CD14-positive monocyte (primary cell): ENCODE measurements around the gene GALNT14. TPM values are rescaled to one million over a fixed set of nuclear protein-coding genes. Genes with fewer than 3 reads are reported as not detected.

Source experiments
- DNase-seq, 3 donors: peaks; one replicate each; pipeline ENCODE4 v3.0.0-alpha.2; 2011 to 2022
- H2AFZ ChIP-seq: 2 replicates; pipeline ENCODE4 v1.6.0; 2012; ENCODE audit warnings: mild to moderate bottlenecking, low read depth, low read length, inconsistent platforms; ENCODE audit not compliant: insufficient read depth, poor library complexity, severe bottlenecking
- H3K27ac ChIP-seq, 2 donors: 1 replicate in 1 of 2; 2 replicates in 1 of 2; pipeline ENCODE4 v1.5.1; 2012 to 2013; ENCODE audit warnings: low read length in 2 of 2, control low read depth in 1 of 2, inconsistent platforms in 1 of 2, low read depth in 1 of 2, mild to moderate bottlenecking in 1 of 2
- H3K27me3 ChIP-seq, 2 donors: one replicate each; pipeline versions ENCODE4 v1.6.0 to v1.6.1; 2011 to 2013; ENCODE audit warnings: low read length in 2 of 2; ENCODE audit not compliant: control insufficient read depth in 2 of 2, insufficient read depth in 2 of 2
- H3K36me3 ChIP-seq, 2 donors: replicated peaks in 1 of 2; 1 replicate in 1 of 2; 2 replicates in 1 of 2; pipeline versions ENCODE4 v1.5.1 to v1.6.1; 2012 to 2013; ENCODE audit warnings: low read length in 2 of 2, control low read depth in 1 of 2, inconsistent platforms in 1 of 2, mild to moderate bottlenecking in 1 of 2; ENCODE audit not compliant: insufficient read depth in 2 of 2, control insufficient read depth in 1 of 2
- H3K4me1 ChIP-seq, 2 donors: 1 replicate in 1 of 2; 2 replicates in 1 of 2; pipeline versions ENCODE4 v1.5.1 to v1.6.1; 2012 to 2013; ENCODE audit warnings: low read length in 2 of 2, control low read depth in 1 of 2, inconsistent platforms in 1 of 2, mild to moderate bottlenecking in 1 of 2, moderate library complexity in 1 of 2; ENCODE audit not compliant: insufficient read depth in 2 of 2, control insufficient read depth in 1 of 2
- H3K4me2 ChIP-seq: replicated peaks from 2 replicates; pipeline ENCODE3; 2012; ENCODE audit warnings: low read length, moderate library complexity, mild to moderate bottlenecking; ENCODE audit not compliant: poor library complexity, severe bottlenecking; ENCODE audit errors: extremely low read depth
- H3K4me3 ChIP-seq, 3 experiments: fragments of 200-600 bp in 1 of 3; sonication (generic) in 1 of 3; replicated peaks in 1 of 3; 1 replicate in 2 of 3; 2 replicates in 1 of 3; pipeline ENCODE4 v1.5.1; 2011 to 2013; ENCODE audit warnings: low read length in 3 of 3, mild to moderate bottlenecking in 3 of 3, control low read depth in 2 of 3, low read depth in 2 of 3, inconsistent platforms in 1 of 3, moderate library complexity in 1 of 3
- H3K79me2 ChIP-seq: 2 replicates; pipeline ENCODE4 v1.6.0; 2012; ENCODE audit warnings: mild to moderate bottlenecking, control low read depth, inconsistent platforms, low read length, moderate library complexity; ENCODE audit not compliant: insufficient read depth
- H3K9ac ChIP-seq: 2 replicates; pipeline ENCODE4 v1.6.0; 2017; ENCODE audit warnings: low read length, mild to moderate bottlenecking; ENCODE audit not compliant: insufficient read depth, poor library complexity, severe bottlenecking
- H3K9me3 ChIP-seq, 2 donors: replicated peaks in 1 of 2; 1 replicate in 1 of 2; 2 replicates in 1 of 2; pipeline versions ENCODE4 v1.5.1 to v1.6.1; 2012 to 2013; ENCODE audit warnings: low read length in 2 of 2, control low read depth in 1 of 2; ENCODE audit not compliant: control insufficient read depth in 1 of 2, insufficient read depth in 1 of 2
- H4K20me1 ChIP-seq: 2 replicates; pipeline ENCODE4 v1.6.0; 2012; ENCODE audit warnings: mild to moderate bottlenecking, low read length, control low read depth, moderate library complexity; ENCODE audit not compliant: insufficient read depth
- H3K27ac Mint-ChIP-seq, 7 donors: one replicate each; pipeline ENCODE4 v1.8.0; 2020; ENCODE audit warnings: mild to moderate bottlenecking in 7 of 7, mixed read lengths in 7 of 7, moderate library complexity in 6 of 7, inconsistent platforms in 2 of 7
- H3K27me3 Mint-ChIP-seq, 3 donors: one replicate each; pipeline ENCODE4 v1.8.0; 2021 to 2022; ENCODE audit warnings: low read depth in 3 of 3, mild to moderate bottlenecking in 3 of 3, mixed read lengths in 3 of 3, moderate library complexity in 3 of 3, inconsistent platforms in 1 of 3
- H3K36me3 Mint-ChIP-seq, 2 donors: one replicate each; pipeline ENCODE4 v1.8.0; 2020; ENCODE audit warnings: mixed read lengths in 2 of 2, inconsistent platforms in 1 of 2, mild to moderate bottlenecking in 1 of 2
- H3K4me1 Mint-ChIP-seq: one replicate; pipeline ENCODE4 v1.8.0; 2020; ENCODE audit warnings: mild to moderate bottlenecking, mixed read lengths
- H3K4me3 Mint-ChIP-seq, 2 donors: one replicate each; pipeline ENCODE4 v1.8.0; 2020; ENCODE audit warnings: mild to moderate bottlenecking in 2 of 2, mixed read lengths in 2 of 2, moderate library complexity in 1 of 2
- H3K9me3 Mint-ChIP-seq, 7 donors: one replicate each; pipeline ENCODE4 v1.8.0; 2020 to 2022; ENCODE audit warnings: mixed read lengths in 7 of 7, mild to moderate bottlenecking in 6 of 7, moderate library complexity in 6 of 7, inconsistent platforms in 2 of 7
- CTCF ChIP-seq: fragments of 200-600 bp; IDR thresholded peaks from one replicate; pipeline ENCODE4 v1.8.0; 2022; ENCODE audit warnings: antibody characterized with exemption, mild to moderate bottlenecking
- WGBS: methylation state at CpG from one replicate; pipeline ENCODE4 v1.1.5; 2013; ENCODE audit warnings: missing lambda C conversion rate; ENCODE audit not compliant: insufficient coverage; 5-methylcytosine and 5-hydroxymethylcytosine counted together
- intact Hi-C, 2 donors: fragments of 100-400 bp; cut with micrococcal nuclease; formaldehyde crosslinking; loops; one replicate each; pipeline versions ENCODE4 v1.15.0 to v1.15.1; 2023
- polyA plus RNA-seq, 3 donors: library from polyadenylated mRNA; depleted of rRNA in 1 of 3; unstranded in 2 of 3; stranded (reverse) in 1 of 3; fragments of 300-500 nt in 2 of 3; fragments of >200 nt in 1 of 3; fragmentation: Illumina TruSeq in 2 of 3; gene quantifications; 1 replicate in 2 of 3; 2 replicates in 1 of 3; pipeline ENCODE4 v1.2.3, GENCODE V29; 2012 to 2021

GALNT14 gene
- polyA plus RNA-seq, 3 donors = 0.33 TPM; not detected in 2

DNA sequence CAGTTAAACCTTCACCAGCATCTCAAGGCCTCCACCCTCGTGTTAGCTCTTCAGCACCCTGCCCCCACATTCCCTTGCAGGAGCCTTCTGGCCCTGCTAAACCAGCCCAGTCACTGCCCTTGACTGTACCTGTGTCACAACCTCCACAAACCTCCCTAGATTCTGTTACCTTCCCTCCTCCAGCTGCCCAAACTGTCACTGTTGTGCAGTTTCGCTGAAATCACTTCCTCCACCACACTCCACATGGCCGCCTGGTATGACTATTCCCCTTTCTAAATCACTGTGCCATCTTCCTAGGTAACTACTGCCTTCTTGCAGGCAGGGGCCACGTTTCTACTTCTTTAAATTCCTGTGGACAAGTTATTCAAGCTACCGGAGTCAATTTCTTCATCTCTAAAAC, 160.2 kb downstream of the GALNT14 start:
- Mint-ChIP-seq H3K36me3 (no peaks in the 10 kb centered on the region), H3K9me3 (peaks cover 0 to 1% (median 0%) of the 10 kb centered on the region in 7 donors), H3K27ac (no peak overlapping the region), H3K4me3 (no peak overlapping the region), H3K4me1 (peaks cover 2% of the 10 kb centered on the region), H3K27me3 (peaks cover 0 to 2% (median 0%) of the 10 kb centered on the region in 3 donors)
- no peak overlapping the region for H3K9ac ChIP-seq
- 67% methylated on average over 4 of the region's 5 CpGs for WGBS
- H3K36me3 ChIP-seq = no peaks in the 10 kb centered on the region
- no peak for DNase-seq
- intact Hi-C loops = no loop called here
- H2AFZ ChIP-seq = no peak overlapping the region
- H4K20me1 ChIP-seq = no peaks in the 10 kb centered on the region
- no peaks in the 10 kb centered on the region for H3K27me3 ChIP-seq
- no peak for TF ChIP-seq CTCF
- no peak overlapping the region for H3K4me2 ChIP-seq
- no peaks in the 10 kb centered on the region for H3K9me3 ChIP-seq
- H3K79me2 ChIP-seq = no peaks in the 10 kb centered on the region
- no peaks in the 10 kb centered on the region for H3K4me1 ChIP-seq
- H3K27ac ChIP-seq = no peak overlapping the region
- H3K4me3 ChIP-seq = no peak overlapping the region

DNA sequence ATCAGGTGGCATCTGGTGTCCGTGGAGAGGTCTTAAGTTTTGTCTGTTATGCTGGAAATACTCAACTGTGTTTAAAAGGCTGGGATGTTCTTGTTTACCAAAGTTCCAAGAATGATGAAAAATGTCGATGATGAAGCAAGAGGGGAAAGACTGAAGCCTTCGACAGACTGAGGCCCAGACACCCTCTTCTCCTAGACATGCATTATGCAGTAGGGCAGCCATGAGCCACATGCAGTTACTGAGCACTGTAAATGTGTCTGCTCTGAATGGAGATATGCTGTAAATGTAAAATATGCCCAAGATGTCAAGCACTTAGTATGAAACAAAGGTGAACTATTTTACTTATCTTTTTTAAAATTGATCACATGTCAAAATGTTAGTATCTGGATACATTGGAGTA, 163.1 kb downstream of the GALNT14 start:
- H3K9me3 Mint-ChIP-seq = peaks cover 0 to 1% (median 0%) of the 10 kb centered on the region in 7 donors
- TF ChIP-seq CTCF = no peak
- Histone ChIP-seq H3K4me1 (no peaks in the 10 kb centered on the region), H3K9ac (no peak overlapping the region), H3K27me3 (no peaks in the 10 kb centered on the region), H3K4me3 (no peak overlapping the region), H3K9me3 (no peaks in the 10 kb centered on the region), H3K27ac (no peak overlapping the region), H4K20me1 (no peaks in the 10 kb centered on the region), H3K4me2 (no peak overlapping the region), H3K79me2 (no peaks in the 10 kb centered on the region), H3K36me3 (no peaks in the 10 kb centered on the region), H2AFZ (no peak overlapping the region)
- no peak overlapping the region for H3K27ac Mint-ChIP-seq
- peaks cover 2% of the 10 kb centered on the region for H3K4me1 Mint-ChIP-seq
- intact Hi-C loops = no loop called here
- H3K4me3 Mint-ChIP-seq = no peak overlapping the region
- H3K27me3 Mint-ChIP-seq = peaks cover 0 to 2% (median 0%) of the 10 kb centered on the region in 3 donors
- DNase-seq = no peak
- no peaks in the 10 kb centered on the region for H3K36me3 Mint-ChIP-seq
- WGBS = 83% methylated on average over 1 of the region's 3 CpGs
